ENCODE data around the gene PBX1.

PBX1 gene

GRCh38 chr1:164564378-164564777 lies 5.4 kb downstream of the PBX1 start:
- DNase-seq, result no peak

- no peak for DNase-seq
Measured at GRCh38 chr1:164565357-164565756, 6.4 kb downstream of the PBX1 start.

- DNase-seq, result no peak
Measured at GRCh38 chr1:164567774-164568173, 8.8 kb downstream of the PBX1 start.

- no peak for DNase-seq
Measured at GRCh38 chr1:164569241-164569640, 10.3 kb downstream of the PBX1 start.

DNA sequence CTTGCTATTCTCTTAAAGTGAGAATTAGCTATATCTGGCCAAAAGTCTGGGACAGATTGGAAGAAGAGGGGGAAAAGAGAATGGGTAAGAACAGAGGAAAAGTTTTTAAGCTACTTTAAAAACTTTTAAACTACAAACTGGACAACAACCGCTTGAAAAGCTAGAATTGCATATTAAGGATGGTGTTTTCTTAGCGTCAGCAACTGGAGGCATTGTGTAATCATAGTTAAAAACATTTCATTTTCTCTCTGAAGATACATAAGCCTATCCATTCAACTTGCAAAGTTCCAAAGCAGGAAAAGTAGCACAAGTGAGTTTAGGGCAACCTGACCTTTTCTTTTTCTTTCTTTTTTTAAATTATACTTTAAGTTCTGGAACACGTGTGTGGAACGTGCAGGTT lies 10.9 kb downstream of the PBX1 start:
- DNase-seq, result no peak

GRCh38 chr1:164571333-164571732 lies 12.3 kb downstream of the PBX1 start:
- no peak for DNase-seq

DNA sequence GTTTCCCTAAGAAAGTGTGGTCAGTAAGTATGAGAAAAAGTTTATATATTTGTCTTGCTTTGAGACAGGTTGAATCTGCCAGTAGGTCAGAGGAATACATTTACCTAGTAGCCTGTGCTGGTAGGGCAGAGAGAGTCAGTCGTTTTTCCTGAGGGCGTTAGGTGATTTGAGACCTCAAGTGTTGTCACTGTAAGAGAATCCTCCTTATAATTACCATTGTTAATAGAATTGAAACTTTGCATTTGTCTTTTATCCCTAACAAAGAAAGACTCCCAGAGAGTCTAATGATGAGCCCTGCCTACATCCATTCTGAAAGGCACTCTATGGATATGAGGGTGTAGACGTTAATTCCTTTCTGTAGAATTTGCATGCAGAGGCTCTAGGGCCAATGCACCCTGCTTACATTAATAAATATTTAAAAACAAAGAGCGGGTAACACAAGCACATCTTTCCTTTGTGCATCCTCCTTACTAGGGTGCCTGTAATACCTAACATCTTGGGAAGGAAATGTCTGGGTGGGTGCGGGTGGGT lies 16.4 kb downstream of the PBX1 start:
- DNase-seq, result no peak

DNA sequence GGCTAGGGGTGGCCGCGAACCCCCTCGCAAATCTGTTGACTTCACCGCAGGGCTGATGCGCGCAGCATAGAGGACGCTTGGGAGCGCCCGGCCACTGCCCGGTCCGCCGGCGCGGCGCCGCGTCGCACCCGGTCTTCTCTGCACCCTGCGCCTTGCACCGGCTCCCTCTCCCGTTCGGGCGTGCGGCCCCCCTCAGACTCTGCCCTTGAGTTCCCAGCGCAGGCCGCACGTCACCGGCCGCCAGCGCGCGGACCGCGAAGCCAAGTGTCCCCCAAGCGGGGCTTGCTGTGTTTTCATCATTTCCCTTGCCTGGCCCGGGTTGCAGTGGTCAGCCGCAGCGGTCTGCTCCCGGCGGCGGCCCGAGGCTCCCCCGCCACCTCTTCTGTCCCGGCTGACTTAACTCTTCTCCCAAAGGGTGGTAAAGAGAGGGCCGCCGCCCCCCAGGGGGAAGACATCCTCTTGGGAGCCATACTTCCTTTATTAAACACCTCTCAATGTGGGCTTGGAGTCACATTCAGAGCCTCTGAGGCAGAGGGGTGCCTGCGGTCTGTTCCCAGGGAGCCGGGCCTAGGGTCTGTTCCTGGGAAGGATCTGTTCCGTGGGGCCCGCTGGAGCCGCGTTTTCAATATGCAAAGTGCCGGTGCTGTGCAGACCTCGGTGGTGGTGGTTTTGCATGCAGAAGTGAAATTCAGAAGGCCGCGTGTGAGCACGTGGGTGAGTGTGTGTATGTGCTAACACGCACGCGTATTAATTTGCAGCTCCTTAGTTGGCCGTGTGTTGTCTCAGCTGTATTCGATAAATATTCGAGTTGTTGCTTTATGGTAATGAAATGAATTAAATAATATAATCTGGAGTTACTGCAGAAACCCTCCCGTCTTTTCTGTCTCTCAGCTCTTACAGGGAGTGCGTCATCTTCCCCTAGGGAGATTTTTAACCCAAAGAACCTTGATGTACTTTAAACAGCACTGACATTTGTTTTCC lies 17.6 kb downstream of the PBX1 start:
- DNase-seq, result no peak

GRCh38 chr1:164577291-164577690 lies 18.3 kb downstream of the PBX1 start:
- no peak for DNase-seq

- no peak for DNase-seq
Measured at GRCh38 chr1:164578479-164579200, 19.7 kb downstream of the PBX1 start.

- no peak for DNase-seq
Measured at GRCh38 chr1:164579381-164579780, 20.4 kb downstream of the PBX1 start.

- DNase-seq, result no peak
Measured at GRCh38 chr1:164581762-164582161, 22.8 kb downstream of the PBX1 start.

DNA sequence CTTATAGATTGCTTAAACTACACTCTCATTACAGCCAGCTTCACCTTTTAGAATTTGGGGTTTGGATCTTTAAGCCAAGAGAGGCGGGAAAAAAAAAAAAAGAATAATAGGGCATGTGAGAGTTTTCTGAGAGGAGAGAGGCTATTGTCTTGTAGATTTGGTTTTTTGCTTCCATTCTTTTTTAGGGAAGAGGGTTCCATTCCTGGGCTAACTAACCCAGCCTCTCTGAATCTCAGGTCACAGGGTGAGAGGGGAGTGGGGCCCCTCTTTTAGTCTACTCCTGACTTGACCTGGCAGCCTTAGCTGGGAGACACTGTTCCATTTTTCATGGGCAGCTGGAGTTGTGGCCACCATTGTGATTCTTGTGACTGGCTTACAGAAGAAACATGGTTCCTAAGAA lies 24.2 kb downstream of the PBX1 start:
- no peak for DNase-seq

GRCh38 chr1:164583835-164584539 lies 25.0 kb downstream of the PBX1 start:
- no peak for DNase-seq

GRCh38 chr1:164586591-164586990 lies 27.6 kb downstream of the PBX1 start:
- no peak for DNase-seq

GRCh38 chr1:164587617-164588501 lies 28.9 kb downstream of the PBX1 start:
- DNase-seq, result no peak

- no peak for DNase-seq
Measured at GRCh38 chr1:164588516-164589341, 29.7 kb downstream of the PBX1 start.

- DNase-seq, result no peak
Measured at GRCh38 chr1:164589408-164589807, 30.4 kb downstream of the PBX1 start.

GRCh38 chr1:164589961-164590507 lies 31.1 kb downstream of the PBX1 start:
- no peak for DNase-seq

DNA sequence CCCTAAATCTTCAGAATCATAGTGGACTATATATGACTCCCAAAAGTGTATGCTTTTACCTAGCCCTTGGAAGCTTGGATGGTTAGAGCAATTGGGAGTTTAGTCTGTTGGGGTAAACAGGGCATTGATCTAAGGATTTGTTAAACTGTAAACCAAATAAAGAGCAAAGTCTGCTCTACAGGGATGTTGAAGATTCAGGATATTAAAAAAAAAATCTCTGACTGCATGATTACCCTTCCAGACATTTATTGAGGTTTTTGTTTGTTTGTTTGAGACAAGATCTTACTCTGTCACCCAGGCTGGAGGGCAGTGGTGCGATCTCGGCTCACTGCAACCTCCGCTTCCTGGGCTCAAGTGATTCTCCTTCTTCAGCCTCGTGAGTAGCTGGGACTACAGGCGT lies 31.6 kb downstream of the PBX1 start:
- DNase-seq, result no peak

DNA sequence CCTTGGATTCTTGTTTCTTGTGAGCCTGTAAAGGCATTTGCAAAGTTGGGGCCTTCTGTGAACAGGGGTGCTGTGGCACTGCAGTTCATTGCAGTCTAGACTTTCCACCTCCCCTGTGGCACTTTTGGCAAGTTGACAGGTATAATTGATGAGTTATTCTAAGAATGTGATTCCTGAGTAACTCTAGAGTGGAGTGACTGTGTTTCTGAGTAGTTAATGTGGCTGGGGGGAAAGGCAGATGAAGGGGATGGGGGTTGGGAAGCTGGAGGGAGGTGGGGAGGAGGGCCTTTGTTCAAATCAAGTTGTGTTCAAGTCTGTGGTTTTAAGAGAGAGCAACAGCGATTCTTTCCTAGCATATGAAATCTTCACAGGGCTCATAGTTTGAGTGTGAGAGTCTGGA lies 32.9 kb downstream of the PBX1 start:
- DNase-seq, result no peak
